ENCODE measurements around the gene PDHX. TPM values are rescaled to one million over a fixed set of nuclear protein-coding genes. Genes with fewer than 3 reads are reported as not detected.
A peak's percentile ranks its signal among the peaks of the same experiment; 100 is the strongest.

PDHX gene
- total and polyA plus RNA-seq, 4 donors, result 45.9 to 51.1 (median 47.0) TPM

- Histone ChIP-seq H3K4me1 (ENCODE audit: control insufficient read depth, insufficient read depth, low read length) (no peaks in the 10 kb centered on the region), H3K36me3 (ENCODE audit: control insufficient read depth, insufficient read depth, low read length) (no peaks in the 10 kb centered on the region), H3K27ac (ENCODE audit: low read depth, low read length) (no peak overlapping the region), H3K9me3 (ENCODE audit: control insufficient read depth, insufficient read depth, low read length) (no peaks in the 10 kb centered on the region), H3K27me3 (ENCODE audit: control insufficient read depth, insufficient read depth, low read length) (no peaks in the 10 kb centered on the region), H3K4me3 (ENCODE audit: low read depth, low read length) (no peak overlapping the region)
- WGBS (ENCODE audit: insufficient coverage), result 88% methylated on average over 1 of the region's 5 CpGs
- no peak for DNase-seq (ENCODE audit: low read depth in 4 of 6, low spot score in 6 of 6)
Measured at GRCh38 chr11:35038211-35038928, 122.0 kb downstream of the PDHX start.

GRCh38 chr11:35039076-35039475 is 122.7 kb downstream of the PDHX start:
- Histone ChIP-seq H3K4me1 (ENCODE audit: control insufficient read depth, insufficient read depth, low read length) (no peaks in the 10 kb centered on the region), H3K9me3 (ENCODE audit: control insufficient read depth, insufficient read depth, low read length) (no peaks in the 10 kb centered on the region), H3K4me3 (ENCODE audit: low read depth, low read length) (no peak overlapping the region), H3K27ac (ENCODE audit: low read depth, low read length) (no peak overlapping the region), H3K36me3 (ENCODE audit: control insufficient read depth, insufficient read depth, low read length) (no peaks in the 10 kb centered on the region), H3K27me3 (ENCODE audit: control insufficient read depth, insufficient read depth, low read length) (no peaks in the 10 kb centered on the region)
- 82% methylated on average over 1 of the region's 3 CpGs for WGBS (ENCODE audit: insufficient coverage)
- no peak for DNase-seq (ENCODE audit: low read depth in 4 of 6, low spot score in 6 of 6)

GRCh38 chr11:35040221-35040942 is 124.0 kb downstream of the PDHX start:
- peak in 1 of 6 donors; percentile 29 for DNase-seq (ENCODE audit: low read depth in 4 of 6, low spot score in 6 of 6)
- Histone ChIP-seq H3K4me1 (ENCODE audit: control insufficient read depth, insufficient read depth, low read length) (no peaks in the 10 kb centered on the region), H3K9me3 (ENCODE audit: control insufficient read depth, insufficient read depth, low read length) (no peaks in the 10 kb centered on the region), H3K27me3 (ENCODE audit: control insufficient read depth, insufficient read depth, low read length) (no peaks in the 10 kb centered on the region), H3K27ac (ENCODE audit: low read depth, low read length) (no peak overlapping the region), H3K36me3 (ENCODE audit: control insufficient read depth, insufficient read depth, low read length) (no peaks in the 10 kb centered on the region), H3K4me3 (ENCODE audit: low read depth, low read length) (no peak overlapping the region)
- WGBS (ENCODE audit: insufficient coverage), result 89% methylated on average over 8 of the region's 12 CpGs

- WGBS (ENCODE audit: insufficient coverage), result no CpG with 5 or more reads among the region's 4 CpGs
Measured at GRCh38 chr11:35041070-35041554, 124.7 kb downstream of the PDHX start.

GRCh38 chr11:35042224-35042623 is 125.8 kb downstream of the PDHX start:
- Histone ChIP-seq H3K27me3 (ENCODE audit: control insufficient read depth, insufficient read depth, low read length) (no peaks in the 10 kb centered on the region), H3K36me3 (ENCODE audit: control insufficient read depth, insufficient read depth, low read length) (no peaks in the 10 kb centered on the region), H3K27ac (ENCODE audit: low read depth, low read length) (no peak overlapping the region), H3K4me3 (ENCODE audit: low read depth, low read length) (no peak overlapping the region), H3K9me3 (ENCODE audit: control insufficient read depth, insufficient read depth, low read length) (no peaks in the 10 kb centered on the region), H3K4me1 (ENCODE audit: control insufficient read depth, insufficient read depth, low read length) (no peaks in the 10 kb centered on the region)
- peak in 1 of 6 donors; percentile 25 for DNase-seq (ENCODE audit: low read depth in 4 of 6, low spot score in 6 of 6)

More at GRCh38 chr11:35041070-35041554, 124.7 kb downstream of the PDHX start:
- Histone ChIP-seq H3K4me3 (ENCODE audit: low read depth, low read length) (no peak overlapping the region), H3K9me3 (ENCODE audit: control insufficient read depth, insufficient read depth, low read length) (no peaks in the 10 kb centered on the region), H3K4me1 (ENCODE audit: control insufficient read depth, insufficient read depth, low read length) (no peaks in the 10 kb centered on the region), H3K27me3 (ENCODE audit: control insufficient read depth, insufficient read depth, low read length) (no peaks in the 10 kb centered on the region), H3K36me3 (ENCODE audit: control insufficient read depth, insufficient read depth, low read length) (no peaks in the 10 kb centered on the region), H3K27ac (ENCODE audit: low read depth, low read length) (no peak overlapping the region)
- peak in 1 of 6 donors; percentile 62 for DNase-seq (ENCODE audit: low read depth in 4 of 6, low spot score in 6 of 6)

- Histone ChIP-seq H3K9me3 (ENCODE audit: control insufficient read depth, insufficient read depth, low read length) (no peaks in the 10 kb centered on the region), H3K27me3 (ENCODE audit: control insufficient read depth, insufficient read depth, low read length) (no peaks in the 10 kb centered on the region), H3K4me3 (ENCODE audit: low read depth, low read length) (no peak overlapping the region), H3K4me1 (ENCODE audit: control insufficient read depth, insufficient read depth, low read length) (no peaks in the 10 kb centered on the region), H3K36me3 (ENCODE audit: control insufficient read depth, insufficient read depth, low read length) (no peaks in the 10 kb centered on the region), H3K27ac (ENCODE audit: low read depth, low read length) (no peak overlapping the region)
- DNase-seq (ENCODE audit: low read depth in 4 of 6, low spot score in 6 of 6), result peak in 2 of 6 donors; percentile 22 to 67
- WGBS (ENCODE audit: insufficient coverage), result no CpG with 5 or more reads among the region's 3 CpGs
Measured at GRCh38 chr11:35042913-35043312, 126.5 kb downstream of the PDHX start.

- no CpG with 5 or more reads among the region's 1 CpG for WGBS (ENCODE audit: insufficient coverage)
- Histone ChIP-seq H3K4me3 (ENCODE audit: low read depth, low read length) (no peak overlapping the region), H3K9me3 (ENCODE audit: control insufficient read depth, insufficient read depth, low read length) (no peaks in the 10 kb centered on the region), H3K4me1 (ENCODE audit: control insufficient read depth, insufficient read depth, low read length) (no peaks in the 10 kb centered on the region), H3K27ac (ENCODE audit: low read depth, low read length) (no peak overlapping the region), H3K36me3 (ENCODE audit: control insufficient read depth, insufficient read depth, low read length) (no peaks in the 10 kb centered on the region), H3K27me3 (ENCODE audit: control insufficient read depth, insufficient read depth, low read length) (no peaks in the 10 kb centered on the region)
- peak in 2 of 6 donors; percentile 71 to 92 for DNase-seq (ENCODE audit: low read depth in 4 of 6, low spot score in 6 of 6)
Measured at GRCh38 chr11:35043936-35044335, 127.5 kb downstream of the PDHX start.

- no peaks in the 10 kb centered on the region for H3K36me3 ChIP-seq (ENCODE audit: control insufficient read depth, insufficient read depth, low read length)
- no peak overlapping the region for H3K4me3 ChIP-seq (ENCODE audit: low read depth, low read length)
- H3K9me3 ChIP-seq (ENCODE audit: control insufficient read depth, insufficient read depth, low read length), result no peaks in the 10 kb centered on the region
- no peaks in the 10 kb centered on the region for H3K27me3 ChIP-seq (ENCODE audit: control insufficient read depth, insufficient read depth, low read length)
- WGBS (ENCODE audit: insufficient coverage), result 77% methylated on average over 8 of the region's 8 CpGs
- H3K27ac ChIP-seq (ENCODE audit: low read depth, low read length), result no peak overlapping the region
- peak in 1 of 6 donors; percentile 51 for DNase-seq (ENCODE audit: low read depth in 4 of 6, low spot score in 6 of 6)
- no peaks in the 10 kb centered on the region for H3K4me1 ChIP-seq (ENCODE audit: control insufficient read depth, insufficient read depth, low read length)
Measured at GRCh38 chr11:35045236-35045820, 128.9 kb downstream of the PDHX start.
